Liver (tissue), 3 donors: Measurements from ENCODE around the gene UPF1.

ENCODE experiments used
- NR2F2 ChIP-seq: IDR thresholded peaks from 2 replicates; pipeline ENCODE4 v1.6.1; 2016; ENCODE audit warnings: antibody characterized with exemption
- TF ChIP-seq, protein P1 (sequence below): fragments of 150-350 bp; IDR thresholded peaks from 2 replicates; pipeline ENCODE4 v1.5.1; 2017; ENCODE audit warnings: improper control_type of control experiment, low read depth, low read length; ENCODE audit not compliant: missing input control
- donor health status: healthy.
- donor health status: healthy.

DNA sequence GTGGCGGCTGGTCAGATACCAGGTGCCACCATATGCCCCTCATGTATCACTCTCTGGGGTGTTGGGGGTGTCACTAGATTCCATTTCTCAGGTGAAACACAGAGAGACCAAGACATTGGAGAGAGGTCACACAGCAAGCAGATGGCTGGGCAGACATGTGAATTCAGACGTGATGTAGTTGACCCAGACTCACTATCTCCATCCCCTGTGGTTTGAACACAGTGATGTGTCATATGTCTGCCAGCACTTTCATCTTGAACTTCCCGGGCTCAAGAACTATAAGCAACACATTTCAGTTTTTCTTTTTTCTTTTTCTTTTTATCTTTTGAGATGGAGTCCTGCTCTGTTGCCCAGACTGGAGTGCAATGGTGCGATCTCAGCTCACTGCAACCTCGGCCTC, 16.1 kb upstream of the UPF1 start:
- TF ChIP-seq, protein P1, sequence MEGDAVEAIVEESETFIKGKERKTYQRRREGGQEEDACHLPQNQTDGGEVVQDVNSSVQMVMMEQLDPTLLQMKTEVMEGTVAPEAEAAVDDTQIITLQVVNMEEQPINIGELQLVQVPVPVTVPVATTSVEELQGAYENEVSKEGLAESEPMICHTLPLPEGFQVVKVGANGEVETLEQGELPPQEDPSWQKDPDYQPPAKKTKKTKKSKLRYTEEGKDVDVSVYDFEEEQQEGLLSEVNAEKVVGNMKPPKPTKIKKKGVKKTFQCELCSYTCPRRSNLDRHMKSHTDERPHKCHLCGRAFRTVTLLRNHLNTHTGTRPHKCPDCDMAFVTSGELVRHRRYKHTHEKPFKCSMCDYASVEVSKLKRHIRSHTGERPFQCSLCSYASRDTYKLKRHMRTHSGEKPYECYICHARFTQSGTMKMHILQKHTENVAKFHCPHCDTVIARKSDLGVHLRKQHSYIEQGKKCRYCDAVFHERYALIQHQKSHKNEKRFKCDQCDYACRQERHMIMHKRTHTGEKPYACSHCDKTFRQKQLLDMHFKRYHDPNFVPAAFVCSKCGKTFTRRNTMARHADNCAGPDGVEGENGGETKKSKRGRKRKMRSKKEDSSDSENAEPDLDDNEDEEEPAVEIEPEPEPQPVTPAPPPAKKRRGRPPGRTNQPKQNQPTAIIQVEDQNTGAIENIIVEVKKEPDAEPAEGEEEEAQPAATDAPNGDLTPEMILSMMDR = no peak
- TF ChIP-seq NR2F2 = no peak
